K562 (cell line): Measurements from ENCODE around the gene MAPK8IP2. TPM values are rescaled to one million over a fixed set of nuclear protein-coding genes. Genes with fewer than 3 reads are reported as not detected.

ENCODE experiments used
- ARID4B ChIP-seq: sonication (generic); formaldehyde crosslinking; IDR thresholded peaks from 2 replicates; pipeline ENCODE4 v1.8.0; 2022; ENCODE audit warnings: mild to moderate bottlenecking, missing genetic modification reagents
- CBX3 ChIP-seq, 2 experiments: IDR thresholded peaks; 1 replicate in 1 of 2; 2 replicates in 1 of 2; pipeline ENCODE4 v1.6.1; 2012; ENCODE audit warnings: inconsistent platforms in 2 of 2, low read length in 2 of 2, borderline replicate concordance in 1 of 2, control low read depth in 1 of 2
- DACH1 ChIP-seq: fragments of 450-650 bp; IDR thresholded peaks from 2 replicates; pipeline ENCODE4 v1.6.1; 2018; ENCODE audit not compliant: partially characterized antibody
- ELF4 ChIP-seq: fragments of 450-650 bp; formaldehyde crosslinking; IDR thresholded peaks from 2 replicates; pipeline ENCODE4 v1.4.0; 2022; ENCODE audit warnings: missing genetic modification characterization
- GABPA ChIP-seq: fragments of 200-800 bp; sonication (Bioruptor generic); conservative IDR thresholded peaks from 2 replicates; pipeline ENCODE4 v1.6.1; 2016; ENCODE audit warnings: low read depth, missing genetic modification characterization, missing compliant biosample characterization
- GMEB1 ChIP-seq: fragments of 250-450 bp; sonication (Bioruptor Pico); IDR thresholded peaks from 2 replicates; pipeline ENCODE4 v1.4.0; 2020; ENCODE audit warnings: mild to moderate bottlenecking
- HNRNPH1 ChIP-seq: fragments of 200-400 bp; formaldehyde crosslinking; optimal IDR thresholded peaks from 2 replicates; pipeline ENCODE3; 2017; ENCODE audit warnings: low read depth, mild to moderate bottlenecking, low read length, moderate library complexity
- KAT2B ChIP-seq: IDR thresholded peaks from one replicate; pipeline ENCODE4 v1.6.1; 2012; ENCODE audit warnings: low read depth, mild to moderate bottlenecking, control low read depth, inconsistent platforms, low read length, moderate library complexity
- OTX1 ChIP-seq: fragments of 450-650 bp; formaldehyde crosslinking; IDR thresholded peaks from 2 replicates; pipeline ENCODE4 v1.4.0; 2022; ENCODE audit warnings: mild to moderate bottlenecking
- PHF20 ChIP-seq: fragments of 450-650 bp; IDR thresholded peaks from 2 replicates; pipeline ENCODE4 v1.6.1; 2018; ENCODE audit not compliant: partially characterized antibody
- TFE3 ChIP-seq: fragments of 450-650 bp; formaldehyde crosslinking; IDR thresholded peaks from 2 replicates; pipeline ENCODE4 v1.4.0; 2020; ENCODE audit warnings: mild to moderate bottlenecking, mixed read lengths
- polyA plus RNA-seq, 8 experiments: library from polyadenylated mRNA; depleted of rRNA in 4 of 8; stranded (reverse) in 5 of 8; unstranded in 3 of 8; fragments of >200 nt; fragmentation: Nextera tagmentation in 2 of 8; fragmentation: Illumina TruSeq in 1 of 8; extraction: Ambion mirVana in 2 of 8; extraction: Trizol in 1 of 8; gene quantifications; 2 replicates each; pipeline versions ENCODE4 v1.2.1 to v1.2.3, GENCODE V29; 2011 to 2014; ENCODE audit warnings: inconsistent platforms in 1 of 8, missing spikeins in 1 of 8
- total RNA-seq, 7 experiments: library from RNA; depleted of rRNA in 6 of 7; stranded (reverse); fragments of >200 nt in 6 of 7; fragmentation: Illumina TruSeq in 2 of 7; extraction: Trizol in 2 of 7; gene quantifications; 2 replicates each; pipeline versions ENCODE4 v1.2.1 to v1.2.3, GENCODE V29; 2011 to 2021; ENCODE audit warnings: low replicate concordance in 1 of 7
- TF ChIP-seq, protein P1 (sequence below): fragments of 250-450 bp; sonication (Bioruptor Pico); IDR thresholded peaks from 2 replicates; pipeline ENCODE4 v1.9.0; 2021; ENCODE audit warnings: mild to moderate bottlenecking, inconsistent platforms
- TF ChIP-seq, protein P2 (sequence below): sonication (generic); formaldehyde crosslinking; IDR thresholded peaks from 2 replicates; pipeline ENCODE4 v1.5.0; 2020; ENCODE audit warnings: missing genetic modification reagents

MAPK8IP2 gene
- total and polyA plus RNA-seq, 9 of the 15 experiments (the other 6 are each of a cell fraction or from before 2014, with no cell fraction given), result 0.01 to 0.47 (median 0.07) TPM; not detected in 2

DNA sequence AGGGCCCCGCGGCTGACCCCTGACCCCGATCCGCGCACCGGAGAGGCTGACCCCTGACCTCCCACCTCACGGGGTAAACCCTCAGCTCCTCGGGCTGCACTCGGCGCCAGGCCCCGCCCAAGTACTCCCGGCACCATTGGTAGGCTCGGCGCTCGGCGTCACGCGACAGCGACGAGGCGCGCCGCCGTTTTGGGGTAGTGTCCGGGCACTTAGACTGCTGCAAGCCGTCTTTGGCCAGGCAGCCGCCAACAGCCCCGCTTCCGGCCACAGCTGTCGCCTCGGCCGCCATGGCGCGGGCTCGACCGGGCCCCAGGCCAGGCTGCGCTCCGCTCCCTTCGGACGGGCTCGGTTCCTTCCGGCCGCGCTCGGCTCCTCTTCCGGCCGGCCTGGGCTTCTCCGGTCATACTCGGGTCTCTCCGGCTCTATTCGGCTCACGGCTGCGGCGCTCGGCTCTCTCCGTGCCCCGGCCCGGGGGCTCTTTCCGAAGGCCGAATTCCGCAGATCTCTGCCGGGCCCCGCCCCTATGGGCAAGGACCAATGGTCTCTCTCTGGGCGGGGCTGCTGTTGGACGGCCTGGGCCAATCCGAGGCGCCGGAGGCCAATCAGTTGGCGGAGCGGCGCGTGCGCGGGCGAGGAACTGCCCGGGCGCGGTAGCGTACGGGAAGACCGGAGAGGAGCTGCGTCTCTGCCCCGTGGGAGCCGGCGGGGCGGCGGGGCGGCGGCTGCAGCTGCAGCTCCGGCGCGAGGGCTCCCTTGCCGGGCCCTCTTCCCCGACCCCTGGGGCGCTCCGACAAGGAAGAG lies 17.9 kb upstream of the MAPK8IP2 start, which contains the start of gene CHKB (continued):
- TF ChIP-seq ARID4B (CRISPR knock-in tag) (peak; percentile 56; the same call in 1 of the 2 replicates), PHF20 (peak; percentile 78), HNRNPH1 (no peak), CBX3 (IDR thresholded peaks at IDR 0.05; ENCODE audit: borderline replicate concordance in 1 of 2, low read length in 2 of 2) (no peak), DACH1 (no peak), ELF4 (no peak), OTX1 (CRISPR knock-in tag) (no peak), TFE3 (CRISPR knock-in tag) (no peak), KAT2B (no peak), GMEB1 (CRISPR knock-in tag) (no peak), GABPA (tag) (peak; percentile 79)
- TF ChIP-seq, protein P1, sequence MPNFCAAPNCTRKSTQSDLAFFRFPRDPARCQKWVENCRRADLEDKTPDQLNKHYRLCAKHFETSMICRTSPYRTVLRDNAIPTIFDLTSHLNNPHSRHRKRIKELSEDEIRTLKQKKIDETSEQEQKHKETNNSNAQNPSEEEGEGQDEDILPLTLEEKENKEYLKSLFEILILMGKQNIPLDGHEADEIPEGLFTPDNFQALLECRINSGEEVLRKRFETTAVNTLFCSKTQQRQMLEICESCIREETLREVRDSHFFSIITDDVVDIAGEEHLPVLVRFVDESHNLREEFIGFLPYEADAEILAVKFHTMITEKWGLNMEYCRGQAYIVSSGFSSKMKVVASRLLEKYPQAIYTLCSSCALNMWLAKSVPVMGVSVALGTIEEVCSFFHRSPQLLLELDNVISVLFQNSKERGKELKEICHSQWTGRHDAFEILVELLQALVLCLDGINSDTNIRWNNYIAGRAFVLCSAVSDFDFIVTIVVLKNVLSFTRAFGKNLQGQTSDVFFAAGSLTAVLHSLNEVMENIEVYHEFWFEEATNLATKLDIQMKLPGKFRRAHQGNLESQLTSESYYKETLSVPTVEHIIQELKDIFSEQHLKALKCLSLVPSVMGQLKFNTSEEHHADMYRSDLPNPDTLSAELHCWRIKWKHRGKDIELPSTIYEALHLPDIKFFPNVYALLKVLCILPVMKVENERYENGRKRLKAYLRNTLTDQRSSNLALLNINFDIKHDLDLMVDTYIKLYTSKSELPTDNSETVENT (CRISPR knock-in tag), result no peak
- TF ChIP-seq, protein P2, sequence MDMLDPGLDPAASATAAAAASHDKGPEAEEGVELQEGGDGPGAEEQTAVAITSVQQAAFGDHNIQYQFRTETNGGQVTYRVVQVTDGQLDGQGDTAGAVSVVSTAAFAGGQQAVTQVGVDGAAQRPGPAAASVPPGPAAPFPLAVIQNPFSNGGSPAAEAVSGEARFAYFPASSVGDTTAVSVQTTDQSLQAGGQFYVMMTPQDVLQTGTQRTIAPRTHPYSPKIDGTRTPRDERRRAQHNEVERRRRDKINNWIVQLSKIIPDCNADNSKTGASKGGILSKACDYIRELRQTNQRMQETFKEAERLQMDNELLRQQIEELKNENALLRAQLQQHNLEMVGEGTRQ, result peak; percentile 8; the same call in 1 of the 2 replicates
